GM23338 (cell line): ENCODE results near the gene TRAF1. TPM values are rescaled to one million over a fixed set of nuclear protein-coding genes. Genes with fewer than 3 reads are reported as not detected.

Experiments
- ATAC-seq: fragments of 200-7000 bp; cut with Tn5 transposase; 3 replicates; pipeline ENCODE4 v1.9.1; 2020
- DNase-seq: peaks from one replicate; pipeline ENCODE4 v3.0.0-alpha.2; 2015; ENCODE audit warnings: low spot score
- H2AFZ ChIP-seq: fragments of 200-600 bp; sonication (generic); 2 replicates; pipeline ENCODE4 v1.8.0; 2016; ENCODE audit warnings: antibody characterized with exemption, mild to moderate bottlenecking, moderate library complexity
- H3F3A ChIP-seq: fragments of 200-600 bp; sonication (generic); replicated peaks from 2 replicates; pipeline ENCODE4 v1.8.0; 2017; ENCODE audit warnings: antibody characterized with exemption, mixed run types, low read depth
- H3K27ac ChIP-seq: fragments of 200-600 bp; sonication (generic); 2 replicates; pipeline ENCODE4 v1.6.1; 2016; ENCODE audit warnings: low read depth
- H3K27me3 ChIP-seq: fragments of 200-600 bp; sonication (generic); 2 replicates; pipeline ENCODE4 v1.8.0; 2016; ENCODE audit warnings: mild to moderate bottlenecking, mixed run types, moderate library complexity; ENCODE audit not compliant: insufficient read depth
- H3K36me3 ChIP-seq: fragments of 200-600 bp; sonication (generic); 2 replicates; pipeline ENCODE4 v1.8.0; 2016; ENCODE audit warnings: mild to moderate bottlenecking; ENCODE audit not compliant: insufficient read depth
- H3K4me1 ChIP-seq: fragments of 200-600 bp; sonication (generic); 2 replicates; pipeline ENCODE4 v1.8.0; 2016; ENCODE audit warnings: mild to moderate bottlenecking, moderate library complexity; ENCODE audit not compliant: insufficient read depth
- H3K4me2 ChIP-seq: fragments of 200-600 bp; sonication (generic); 2 replicates; pipeline ENCODE4 v1.7.1; 2017; ENCODE audit warnings: mixed run types
- H3K4me3 ChIP-seq: fragments of 200-600 bp; sonication (generic); 2 replicates; pipeline ENCODE4 v1.6.1; 2016; ENCODE audit warnings: mixed run types
- H3K79me2 ChIP-seq: fragments of 200-600 bp; sonication (generic); replicated peaks from 2 replicates; pipeline ENCODE4 v1.8.0; 2017; ENCODE audit warnings: mild to moderate bottlenecking; ENCODE audit not compliant: insufficient read depth
- H3K9me2 ChIP-seq: fragments of 200-600 bp; sonication (generic); 2 replicates; pipeline ENCODE4 v1.8.0; 2017; ENCODE audit not compliant: insufficient read depth
- H4K20me1 ChIP-seq: fragments of 200-600 bp; sonication (generic); replicated peaks from 2 replicates; pipeline ENCODE4 v1.8.0; 2017; ENCODE audit warnings: mild to moderate bottlenecking; ENCODE audit not compliant: insufficient read depth
- H3K27ac Mint-ChIP-seq: 2 replicates; pipeline ENCODE4 v1.8.0; 2020; ENCODE audit warnings: inconsistent platforms, mild to moderate bottlenecking, moderate library complexity, mixed read lengths
- H3K27me3 Mint-ChIP-seq: 3 replicates; pipeline ENCODE4 v1.8.0; 2022; ENCODE audit warnings: low read depth, mild to moderate bottlenecking, moderate library complexity, mixed read lengths, inconsistent platforms; ENCODE audit not compliant: insufficient read depth, poor library complexity
- H3K36me3 Mint-ChIP-seq: 3 replicates; pipeline ENCODE4 v1.8.0; 2021; ENCODE audit warnings: low read depth, mild to moderate bottlenecking, inconsistent platforms, moderate library complexity, mixed read lengths
- H3K4me1 Mint-ChIP-seq: 3 replicates; pipeline ENCODE4 v1.8.0; 2020; ENCODE audit warnings: mild to moderate bottlenecking, inconsistent platforms, mixed read lengths
- H3K4me3 Mint-ChIP-seq: 3 replicates; pipeline ENCODE4 v1.8.0; 2021; ENCODE audit warnings: moderate library complexity, mild to moderate bottlenecking, inconsistent platforms, mixed read lengths
- H3K9me3 Mint-ChIP-seq: 3 replicates; pipeline ENCODE4 v1.8.0; 2020; ENCODE audit warnings: moderate library complexity, mild to moderate bottlenecking, inconsistent platforms, mixed read lengths
- CREB1 ChIP-seq: fragments of 250-450 bp; sonication (Bioruptor Pico); IDR thresholded peaks from 2 replicates; pipeline ENCODE4 v1.5.0; 2020; ENCODE audit warnings: low read depth, mild to moderate bottlenecking, moderate library complexity
- CTCF ChIP-seq, 2 experiments: fragments of 200-600 bp in 1 of 2; sonication (generic) in 1 of 2; conservative IDR thresholded peaks; 2 replicates each; pipeline versions ENCODE4 v1.5.1 to v1.6.1; 2016 to 2017; ENCODE audit warnings: antibody characterized with exemption in 2 of 2, low read depth in 2 of 2, mild to moderate bottlenecking in 2 of 2, moderate library complexity in 1 of 2
- EZH2 ChIP-seq: fragments of 200-600 bp; sonication (generic); IDR thresholded peaks from one replicate; pipeline ENCODE4 v1.8.0; 2017; ENCODE audit warnings: antibody characterized with exemption, mild to moderate bottlenecking, low read depth; ENCODE audit not compliant: unreplicated experiment
- EZH2phosphoT487 ChIP-seq: fragments of 200-600 bp; sonication (generic); IDR thresholded peaks from one replicate; pipeline ENCODE4 v1.8.1; 2018; ENCODE audit warnings: antibody characterized with exemption; ENCODE audit not compliant: unreplicated experiment
- NANOG ChIP-seq: IDR thresholded peaks from 2 replicates; pipeline ENCODE4 v1.6.1; 2016; ENCODE audit warnings: antibody characterized with exemption, borderline replicate concordance
- STAT1 ChIP-seq: IDR thresholded peaks from one replicate; pipeline ENCODE4 v1.6.1; 2016; ENCODE audit warnings: antibody characterized with exemption; ENCODE audit not compliant: unreplicated experiment
- polyA plus RNA-seq: library from polyadenylated mRNA; unstranded; fragments of >200 nt; fragmentation: Nextera tagmentation; extraction: Ambion mirVana; gene quantifications from 2 replicates; pipeline ENCODE4 v1.2.1, GENCODE V29; 2016
- total RNA-seq: library from RNA; depleted of rRNA; stranded (reverse); fragments of >200 nt; shearing (Covaris generic); gene quantifications from 2 replicates; pipeline ENCODE4 v1.2.3, GENCODE V29; 2014
- TF ChIP-seq, protein P1 (sequence below): IDR thresholded peaks from 2 replicates; pipeline ENCODE4 v1.6.1; 2016; ENCODE audit warnings: antibody characterized with exemption
- TF ChIP-seq, protein P2 (sequence below): fragments of 250-450 bp; sonication (Bioruptor Pico); IDR thresholded peaks from 2 replicates; pipeline ENCODE4 v1.5.0; 2020; ENCODE audit warnings: mild to moderate bottlenecking, moderate library complexity

Gene TRAF1
- total and polyA plus RNA-seq, 2 experiments from 2014 or later, result 0.39 to 1.4 TPM

DNA sequence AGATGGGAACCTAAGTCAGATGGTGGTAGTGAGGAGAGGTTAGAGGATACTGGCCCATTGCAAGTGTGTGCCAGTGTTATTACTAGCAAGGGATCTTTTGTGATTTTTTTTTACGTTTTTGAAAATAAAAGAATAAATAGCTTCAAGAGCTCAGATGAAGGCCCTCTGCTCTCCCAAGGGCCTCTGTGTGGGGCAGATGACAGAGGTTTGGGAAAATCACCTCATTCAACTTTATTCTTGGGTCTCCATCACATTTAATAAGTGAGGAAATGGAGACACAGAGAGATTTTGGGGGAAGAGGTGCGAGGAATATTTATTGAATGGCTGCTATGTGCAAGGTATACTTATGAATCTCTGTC, 10.1 kb upstream of the TRAF1 start (continued):
- TF ChIP-seq CTCF (conservative IDR thresholded peaks at IDR 0.05; ENCODE audit: low read depth in 2 of 2), result no peak
- no peak for TF ChIP-seq CREB1 (CRISPR knock-in tag)
- no peak for TF ChIP-seq STAT1
- TF ChIP-seq NANOG, result no peak
- TF ChIP-seq, protein P1, sequence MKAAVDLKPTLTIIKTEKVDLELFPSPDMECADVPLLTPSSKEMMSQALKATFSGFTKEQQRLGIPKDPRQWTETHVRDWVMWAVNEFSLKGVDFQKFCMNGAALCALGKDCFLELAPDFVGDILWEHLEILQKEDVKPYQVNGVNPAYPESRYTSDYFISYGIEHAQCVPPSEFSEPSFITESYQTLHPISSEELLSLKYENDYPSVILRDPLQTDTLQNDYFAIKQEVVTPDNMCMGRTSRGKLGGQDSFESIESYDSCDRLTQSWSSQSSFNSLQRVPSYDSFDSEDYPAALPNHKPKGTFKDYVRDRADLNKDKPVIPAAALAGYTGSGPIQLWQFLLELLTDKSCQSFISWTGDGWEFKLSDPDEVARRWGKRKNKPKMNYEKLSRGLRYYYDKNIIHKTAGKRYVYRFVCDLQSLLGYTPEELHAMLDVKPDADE, result no peak
- TF ChIP-seq EZH2, result no peak
- no peak for TF ChIP-seq EZH2phosphoT487

DNA sequence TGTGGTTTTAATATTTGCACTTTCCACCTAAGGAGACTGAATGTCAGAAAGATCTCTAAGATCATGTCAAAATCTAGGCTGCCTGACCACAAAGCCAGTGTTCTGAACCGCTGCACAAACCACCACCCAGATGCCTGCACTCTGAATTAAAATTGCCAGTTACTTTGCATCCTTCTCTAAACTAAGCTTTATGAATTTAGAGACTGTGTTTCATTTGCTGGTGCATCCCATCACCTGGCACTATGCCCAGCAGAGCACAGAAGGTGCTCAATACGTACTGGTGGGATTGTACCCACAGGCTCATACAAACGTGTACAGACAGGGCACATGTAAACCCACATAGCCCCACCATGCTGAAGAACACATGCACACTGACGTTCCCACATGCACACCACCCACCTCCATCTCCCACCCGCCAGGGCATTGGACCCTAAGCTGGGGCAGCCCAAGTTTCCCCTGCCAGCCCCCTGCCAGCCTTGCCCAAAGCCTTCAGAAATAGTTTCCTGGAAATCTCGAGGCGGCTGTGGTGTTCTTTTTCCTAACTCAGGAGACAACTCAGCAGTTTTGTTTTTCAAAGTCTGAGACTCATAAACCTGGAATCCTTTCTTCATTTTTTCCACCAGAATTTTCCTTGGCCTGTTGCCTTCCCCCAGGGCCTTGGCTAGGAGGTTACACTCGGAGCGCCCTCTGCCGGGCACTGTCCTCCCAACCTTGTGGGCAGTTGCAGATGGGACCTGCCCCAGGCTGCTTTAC, 9.6 kb upstream of the TRAF1 start:
- Histone ChIP-seq H3K4me2 (no peak overlapping the region), H3K36me3 (no peaks in the 10 kb centered on the region), H3K79me2 (no peaks in the 10 kb centered on the region), H3K27me3 (no peaks in the 10 kb centered on the region), H3K4me3 (no peak overlapping the region), H3F3A (no peaks in the 10 kb centered on the region), H3K27ac (no peak overlapping the region), H3K4me1 (no peaks in the 10 kb centered on the region), H4K20me1 (no peaks in the 10 kb centered on the region), H3K9me2 (no peaks in the 10 kb centered on the region), H2AFZ (no peak overlapping the region)
- H3K27ac Mint-ChIP-seq, result no peak overlapping the region
- H3K4me3 Mint-ChIP-seq, result no peak overlapping the region
- DNase-seq (peak; percentile 93), ATAC-seq (peak; percentile 99)
- peak; percentile 96 to 98 for TF ChIP-seq CTCF (conservative IDR thresholded peaks at IDR 0.05; ENCODE audit: low read depth in 2 of 2)
- TF ChIP-seq, protein P2, sequence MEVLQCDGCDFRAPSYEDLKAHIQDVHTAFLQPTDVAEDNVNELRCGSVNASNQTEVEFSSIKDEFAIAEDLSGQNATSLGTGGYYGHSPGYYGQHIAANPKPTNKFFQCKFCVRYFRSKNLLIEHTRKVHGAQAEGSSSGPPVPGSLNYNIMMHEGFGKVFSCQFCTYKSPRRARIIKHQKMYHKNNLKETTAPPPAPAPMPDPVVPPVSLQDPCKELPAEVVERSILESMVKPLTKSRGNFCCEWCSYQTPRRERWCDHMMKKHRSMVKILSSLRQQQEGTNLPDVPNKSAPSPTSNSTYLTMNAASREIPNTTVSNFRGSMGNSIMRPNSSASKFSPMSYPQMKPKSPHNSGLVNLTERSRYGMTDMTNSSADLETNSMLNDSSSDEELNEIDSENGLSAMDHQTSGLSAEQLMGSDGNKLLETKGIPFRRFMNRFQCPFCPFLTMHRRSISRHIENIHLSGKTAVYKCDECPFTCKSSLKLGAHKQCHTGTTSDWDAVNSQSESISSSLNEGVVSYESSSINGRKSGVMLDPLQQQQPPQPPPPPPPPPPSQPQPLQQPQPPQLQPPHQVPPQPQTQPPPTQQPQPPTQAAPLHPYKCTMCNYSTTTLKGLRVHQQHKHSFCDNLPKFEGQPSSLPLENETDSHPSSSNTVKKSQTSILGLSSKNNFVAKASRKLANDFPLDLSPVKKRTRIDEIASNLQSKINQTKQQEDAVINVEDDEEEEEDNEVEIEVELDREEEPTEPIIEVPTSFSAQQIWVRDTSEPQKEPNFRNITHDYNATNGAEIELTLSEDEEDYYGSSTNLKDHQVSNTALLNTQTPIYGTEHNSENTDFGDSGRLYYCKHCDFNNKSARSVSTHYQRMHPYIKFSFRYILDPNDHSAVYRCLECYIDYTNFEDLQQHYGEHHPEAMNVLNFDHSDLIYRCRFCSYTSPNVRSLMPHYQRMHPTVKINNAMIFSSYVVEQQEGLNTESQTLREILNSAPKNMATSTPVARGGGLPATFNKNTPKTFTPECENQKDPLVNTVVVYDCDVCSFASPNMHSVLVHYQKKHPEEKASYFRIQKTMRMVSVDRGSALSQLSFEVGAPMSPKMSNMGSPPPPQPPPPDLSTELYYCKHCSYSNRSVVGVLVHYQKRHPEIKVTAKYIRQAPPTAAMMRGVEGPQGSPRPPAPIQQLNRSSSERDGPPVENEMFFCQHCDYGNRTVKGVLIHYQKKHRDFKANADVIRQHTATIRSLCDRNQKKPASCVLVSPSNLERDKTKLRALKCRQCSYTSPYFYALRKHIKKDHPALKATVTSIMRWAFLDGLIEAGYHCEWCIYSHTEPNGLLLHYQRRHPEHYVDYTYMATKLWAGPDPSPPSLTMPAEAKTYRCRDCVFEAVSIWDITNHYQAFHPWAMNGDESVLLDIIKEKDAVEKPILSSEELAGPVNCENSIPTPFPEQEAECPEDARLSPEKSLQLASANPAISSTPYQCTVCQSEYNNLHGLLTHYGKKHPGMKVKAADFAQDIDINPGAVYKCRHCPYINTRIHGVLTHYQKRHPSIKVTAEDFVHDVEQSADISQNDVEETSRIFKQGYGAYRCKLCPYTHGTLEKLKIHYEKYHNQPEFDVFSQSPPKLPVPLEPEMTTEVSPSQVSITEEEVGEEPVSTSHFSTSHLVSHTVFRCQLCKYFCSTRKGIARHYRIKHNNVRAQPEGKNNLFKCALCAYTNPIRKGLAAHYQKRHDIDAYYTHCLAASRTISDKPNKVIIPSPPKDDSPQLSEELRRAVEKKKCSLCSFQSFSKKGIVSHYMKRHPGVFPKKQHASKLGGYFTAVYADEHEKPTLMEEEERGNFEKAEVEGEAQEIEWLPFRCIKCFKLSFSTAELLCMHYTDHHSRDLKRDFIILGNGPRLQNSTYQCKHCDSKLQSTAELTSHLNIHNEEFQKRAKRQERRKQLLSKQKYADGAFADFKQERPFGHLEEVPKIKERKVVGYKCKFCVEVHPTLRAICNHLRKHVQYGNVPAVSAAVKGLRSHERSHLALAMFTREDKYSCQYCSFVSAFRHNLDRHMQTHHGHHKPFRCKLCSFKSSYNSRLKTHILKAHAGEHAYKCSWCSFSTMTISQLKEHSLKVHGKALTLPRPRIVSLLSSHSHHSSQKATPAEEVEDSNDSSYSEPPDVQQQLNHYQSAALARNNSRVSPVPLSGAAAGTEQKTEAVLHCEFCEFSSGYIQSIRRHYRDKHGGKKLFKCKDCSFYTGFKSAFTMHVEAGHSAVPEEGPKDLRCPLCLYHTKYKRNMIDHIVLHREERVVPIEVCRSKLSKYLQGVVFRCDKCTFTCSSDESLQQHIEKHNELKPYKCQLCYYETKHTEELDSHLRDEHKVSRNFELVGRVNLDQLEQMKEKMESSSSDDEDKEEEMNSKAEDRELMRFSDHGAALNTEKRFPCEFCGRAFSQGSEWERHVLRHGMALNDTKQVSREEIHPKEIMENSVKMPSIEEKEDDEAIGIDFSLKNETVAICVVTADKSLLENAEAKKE (CRISPR knock-in tag), result no peak
- H3K9me3 Mint-ChIP-seq, result no peaks in the 10 kb centered on the region
- peaks cover 8% of the 10 kb centered on the region for H3K4me1 Mint-ChIP-seq
- no peaks in the 10 kb centered on the region for H3K27me3 Mint-ChIP-seq
- H3K36me3 Mint-ChIP-seq, result no peaks in the 10 kb centered on the region
